Vagina (tissue), 2 donors: Measurements from ENCODE around the gene SCARB1.

Source experiments
- POLR2A ChIP-seq, 2 donors: fragments of 450-650 bp; IDR thresholded peaks; one replicate each; pipeline ENCODE4 v1.6.1; 2017; ENCODE audit warnings: antibody characterized with exemption in 2 of 2, mild to moderate bottlenecking in 2 of 2, moderate library complexity in 2 of 2
- TF ChIP-seq, protein P1 (sequence below), 3 experiments: fragments of 450-650 bp in 2 of 3; fragments of 200-600 bp in 1 of 3; sonication (generic) in 1 of 3; IDR thresholded peaks; one replicate each; pipeline ENCODE4 v1.5.1; 2017 to 2019; ENCODE audit warnings: antibody characterized with exemption in 3 of 3, mild to moderate bottlenecking in 2 of 3, moderate library complexity in 2 of 3

DNA sequence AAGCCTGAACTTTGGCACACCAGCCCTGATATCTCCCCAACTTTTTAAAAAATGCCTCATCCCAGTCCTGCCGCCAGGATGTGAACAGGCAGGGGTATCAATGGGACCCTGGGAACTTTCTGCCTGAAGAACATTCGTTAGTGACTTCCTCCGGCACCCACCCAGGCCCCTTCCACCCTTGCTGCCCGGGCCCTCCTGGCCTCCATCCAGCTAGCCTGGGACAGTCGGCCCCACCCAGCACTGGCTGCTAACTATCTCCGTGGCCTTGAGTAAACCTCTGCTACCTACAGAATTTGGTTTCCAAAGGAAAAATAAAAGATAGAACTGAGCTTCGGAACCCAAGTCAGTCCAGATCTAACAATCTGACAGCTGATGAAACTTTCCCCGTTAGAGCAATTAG, 14.3 kb downstream of the SCARB1 start:
- no peak for TF ChIP-seq POLR2A (IDR thresholded peaks at IDR 0.05)
- TF ChIP-seq, protein P1, sequence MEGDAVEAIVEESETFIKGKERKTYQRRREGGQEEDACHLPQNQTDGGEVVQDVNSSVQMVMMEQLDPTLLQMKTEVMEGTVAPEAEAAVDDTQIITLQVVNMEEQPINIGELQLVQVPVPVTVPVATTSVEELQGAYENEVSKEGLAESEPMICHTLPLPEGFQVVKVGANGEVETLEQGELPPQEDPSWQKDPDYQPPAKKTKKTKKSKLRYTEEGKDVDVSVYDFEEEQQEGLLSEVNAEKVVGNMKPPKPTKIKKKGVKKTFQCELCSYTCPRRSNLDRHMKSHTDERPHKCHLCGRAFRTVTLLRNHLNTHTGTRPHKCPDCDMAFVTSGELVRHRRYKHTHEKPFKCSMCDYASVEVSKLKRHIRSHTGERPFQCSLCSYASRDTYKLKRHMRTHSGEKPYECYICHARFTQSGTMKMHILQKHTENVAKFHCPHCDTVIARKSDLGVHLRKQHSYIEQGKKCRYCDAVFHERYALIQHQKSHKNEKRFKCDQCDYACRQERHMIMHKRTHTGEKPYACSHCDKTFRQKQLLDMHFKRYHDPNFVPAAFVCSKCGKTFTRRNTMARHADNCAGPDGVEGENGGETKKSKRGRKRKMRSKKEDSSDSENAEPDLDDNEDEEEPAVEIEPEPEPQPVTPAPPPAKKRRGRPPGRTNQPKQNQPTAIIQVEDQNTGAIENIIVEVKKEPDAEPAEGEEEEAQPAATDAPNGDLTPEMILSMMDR (IDR thresholded peaks at IDR 0.05): no peak
